Stimulated activated memory B cell treated with anti-CD40 and anti-IgM and Interleukin-4, amounts not matched to agents 10 μg/mL and 1 μg/mL and 100 μg/mL, for 72 hours (primary cell): ENCODE measurements around the gene RORC.
A peak's percentile ranks its signal among the peaks of the same experiment; 100 is the strongest.

Experiments
- ATAC-seq: fragments of 150-1000 bp; cut with Tn5 transposase; 2 replicates; pipeline ENCODE4 v1.10.0; 2021
- H3K27ac Mint-ChIP-seq: one replicate; pipeline ENCODE4 v1.8.0; 2022; ENCODE audit warnings: mild to moderate bottlenecking, mixed read lengths
- H3K27me3 Mint-ChIP-seq: one replicate; pipeline ENCODE4 v1.8.0; 2022; ENCODE audit warnings: mixed read lengths
- H3K36me3 Mint-ChIP-seq: one replicate; pipeline ENCODE4 v1.8.0; 2022; ENCODE audit warnings: mixed read lengths
- H3K4me1 Mint-ChIP-seq: one replicate; pipeline ENCODE4 v1.8.0; 2022; ENCODE audit warnings: mixed read lengths
- H3K4me3 Mint-ChIP-seq: one replicate; pipeline ENCODE4 v1.8.0; 2022; ENCODE audit warnings: mild to moderate bottlenecking, moderate library complexity, mixed read lengths
- H3K9me3 Mint-ChIP-seq: one replicate; pipeline ENCODE4 v1.8.0; 2022; ENCODE audit warnings: mixed read lengths

Gene RORC

DNA sequence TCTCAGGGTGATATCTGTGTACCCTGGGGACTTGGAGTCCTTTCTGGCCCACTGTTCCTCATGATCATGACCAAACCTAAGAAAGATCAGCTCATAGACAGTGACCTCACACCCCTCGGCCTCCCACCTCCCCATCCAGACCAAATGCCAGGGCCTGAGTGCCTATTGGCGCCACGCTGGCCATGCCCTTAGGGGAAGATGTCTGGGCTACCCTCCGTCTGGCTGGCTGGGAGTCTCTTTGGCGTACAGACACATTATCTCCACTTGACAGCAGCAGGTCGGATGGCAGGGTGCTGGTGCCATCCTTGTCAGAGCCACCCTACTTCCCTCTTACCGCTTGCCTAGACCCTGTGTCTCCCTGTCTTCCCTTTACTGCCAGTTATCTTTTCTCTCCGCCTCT lies 8.4 kb downstream of the RORC start:
- no peak overlapping the region for H3K27ac Mint-ChIP-seq
- ATAC-seq: no peak
- H3K4me3 Mint-ChIP-seq: no peak overlapping the region
- no peaks in the 10 kb centered on the region for H3K9me3 Mint-ChIP-seq
- no peaks in the 10 kb centered on the region for H3K36me3 Mint-ChIP-seq
- peaks cover 7% of the 10 kb centered on the region for H3K4me1 Mint-ChIP-seq
- peaks cover 14% of the 10 kb centered on the region for H3K27me3 Mint-ChIP-seq

DNA sequence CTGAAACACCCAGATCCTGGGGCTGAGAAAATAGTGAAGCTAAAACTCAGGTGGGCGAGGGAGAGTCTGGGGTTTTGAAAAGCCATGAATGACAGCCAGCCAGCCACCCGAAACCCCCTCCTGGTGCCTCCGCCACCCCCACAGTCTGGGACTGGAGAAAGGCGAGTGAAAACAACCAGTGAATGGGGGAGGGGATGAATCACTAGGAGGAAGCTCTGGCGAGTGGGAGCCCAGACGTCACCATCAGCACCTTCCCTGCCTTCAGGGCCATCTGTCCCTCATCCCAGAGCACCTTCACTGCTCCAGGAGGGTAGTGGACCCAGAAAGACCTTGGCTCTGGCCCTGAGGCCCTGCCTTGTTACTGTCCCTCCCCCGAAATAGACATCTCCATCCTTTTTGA lies 9.2 kb downstream of the RORC start:
- Mint-ChIP-seq H3K4me1 (peaks cover 7% of the 10 kb centered on the region), H3K27ac (no peak overlapping the region), H3K27me3 (peaks cover 17% of the 10 kb centered on the region), H3K36me3 (no peaks in the 10 kb centered on the region), H3K4me3 (no peak overlapping the region), H3K9me3 (no peaks in the 10 kb centered on the region)
- ATAC-seq: peak; percentile 38

DNA sequence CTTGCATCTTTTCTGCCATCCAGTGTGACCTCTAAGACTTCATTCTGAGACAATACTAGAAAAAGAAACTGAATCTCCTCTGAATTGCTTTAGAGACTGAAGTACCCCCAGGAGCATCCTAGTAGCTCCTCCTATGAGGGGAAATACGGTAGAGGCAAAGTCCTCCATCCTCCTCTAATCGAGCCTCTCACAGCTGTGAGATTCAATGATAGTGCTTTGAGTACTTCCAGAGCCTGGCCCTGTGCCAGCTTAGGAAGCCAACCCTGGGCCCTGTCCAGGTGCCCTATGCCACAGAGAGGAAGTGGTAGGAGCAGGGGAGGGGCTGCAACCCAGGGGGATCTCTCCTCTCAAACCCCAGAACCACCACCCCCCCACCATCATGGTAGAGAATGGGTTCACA lies 10.7 kb downstream of the RORC start:
- Mint-ChIP-seq H3K4me1 (peaks cover 7% of the 10 kb centered on the region), H3K27ac (no peak overlapping the region)
- no peak for ATAC-seq

DNA sequence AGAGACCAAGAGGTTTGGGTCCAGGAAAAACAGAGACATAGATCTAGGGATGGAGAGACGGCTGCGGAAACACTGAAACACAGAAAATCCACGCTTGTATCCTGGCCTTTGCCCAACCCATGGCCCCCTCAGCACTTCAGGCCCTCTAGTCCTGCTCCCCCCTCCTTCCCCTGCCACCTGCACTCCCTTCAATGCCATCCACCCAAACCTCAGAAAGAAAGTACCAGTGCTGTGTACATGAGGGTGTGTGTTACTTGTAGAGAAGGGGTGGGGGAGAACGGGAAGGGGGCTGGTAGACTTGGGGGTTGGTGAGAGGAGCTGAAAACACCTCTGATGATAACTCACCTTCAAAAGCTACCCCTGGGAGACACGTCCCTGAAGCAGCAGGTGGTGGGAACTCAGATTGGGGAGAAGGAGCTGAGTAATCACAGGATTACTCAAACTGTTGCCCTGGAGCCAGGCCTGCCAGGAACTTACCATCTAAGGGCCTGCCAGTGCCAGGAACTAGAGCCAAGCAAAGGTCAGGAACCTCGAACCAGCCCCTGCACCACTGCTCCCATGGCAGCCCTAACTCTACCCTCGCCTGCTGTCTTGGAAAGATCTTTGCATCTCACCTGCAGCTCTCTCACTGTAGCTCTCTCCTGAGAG lies 11.5 kb downstream of the RORC start:
- Mint-ChIP-seq H3K36me3 (no peaks in the 10 kb centered on the region), H3K27ac (no peak overlapping the region), H3K27me3 (peaks cover 40% of the 10 kb centered on the region), H3K4me3 (no peak overlapping the region), H3K9me3 (no peaks in the 10 kb centered on the region), H3K4me1 (peaks cover 7% of the 10 kb centered on the region)
- no peak for ATAC-seq

More for the DNA sequence above, 10.7 kb downstream of the RORC start:
- Mint-ChIP-seq H3K9me3 (no peaks in the 10 kb centered on the region), H3K4me3 (no peak overlapping the region), H3K27me3 (peaks cover 31% of the 10 kb centered on the region), H3K36me3 (no peaks in the 10 kb centered on the region)

DNA sequence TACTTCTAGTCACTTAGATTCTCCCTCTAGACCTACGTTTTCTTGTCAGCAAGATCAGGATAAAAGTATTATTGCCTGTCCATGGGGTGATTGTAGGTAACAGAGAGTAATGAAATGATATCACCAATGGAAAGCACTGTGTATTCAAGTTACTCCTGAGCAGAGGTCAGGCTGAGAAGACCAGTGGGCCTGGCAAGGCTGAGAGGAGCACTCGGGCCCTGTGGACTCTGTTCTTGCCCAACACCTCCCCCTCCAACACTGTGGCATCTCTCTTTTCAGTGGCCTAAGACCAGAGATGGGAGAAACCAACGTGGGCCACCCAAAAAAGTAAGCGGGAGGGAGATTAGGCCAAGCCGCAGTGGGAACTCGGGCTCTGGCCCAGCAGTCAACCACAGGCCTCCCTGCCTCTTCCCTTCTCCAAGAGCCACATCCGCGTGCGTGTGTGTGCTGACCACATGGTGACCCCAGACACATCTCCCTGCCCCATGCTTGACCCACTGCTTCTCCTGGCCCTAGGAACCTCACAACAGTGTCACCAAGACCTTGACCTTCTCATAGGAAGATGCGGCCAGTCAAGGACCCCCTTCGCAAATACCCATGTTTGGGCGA lies 12.3 kb downstream of the RORC start:
- peaks cover 7% of the 10 kb centered on the region for H3K4me1 Mint-ChIP-seq
- H3K9me3 Mint-ChIP-seq: no peaks in the 10 kb centered on the region
- no peak overlapping the region for H3K4me3 Mint-ChIP-seq
- no peak for ATAC-seq
- no peak overlapping the region for H3K27ac Mint-ChIP-seq
- H3K27me3 Mint-ChIP-seq: peaks cover 42% of the 10 kb centered on the region
- no peaks in the 10 kb centered on the region for H3K36me3 Mint-ChIP-seq

DNA sequence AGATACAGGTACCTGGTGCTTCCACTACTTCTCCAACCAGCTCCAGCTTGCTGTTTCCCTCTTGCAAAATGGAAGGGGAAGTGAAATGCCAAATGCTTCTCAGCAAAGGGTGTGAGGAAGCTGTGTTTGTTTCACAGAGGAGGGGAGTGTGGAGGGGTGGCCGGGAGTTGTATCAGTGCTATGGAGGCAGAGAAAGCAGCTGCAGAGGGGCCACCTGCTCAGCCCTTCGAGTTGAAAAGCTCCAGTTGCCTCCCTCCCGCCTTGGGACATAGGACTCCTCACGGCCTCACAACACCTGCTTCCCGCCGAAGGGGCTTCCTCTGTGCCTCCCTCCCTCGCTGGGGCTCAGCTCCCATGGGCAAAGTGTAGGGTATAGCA lies 14.3 kb downstream of the RORC start:
- no peaks in the 10 kb centered on the region for H3K36me3 Mint-ChIP-seq
- no peak for ATAC-seq
- no peak overlapping the region for H3K4me3 Mint-ChIP-seq
- H3K9me3 Mint-ChIP-seq: no peaks in the 10 kb centered on the region
- H3K27ac Mint-ChIP-seq: no peak overlapping the region
- peaks cover 33% of the 10 kb centered on the region for H3K27me3 Mint-ChIP-seq
- peaks cover 4% of the 10 kb centered on the region for H3K4me1 Mint-ChIP-seq

DNA sequence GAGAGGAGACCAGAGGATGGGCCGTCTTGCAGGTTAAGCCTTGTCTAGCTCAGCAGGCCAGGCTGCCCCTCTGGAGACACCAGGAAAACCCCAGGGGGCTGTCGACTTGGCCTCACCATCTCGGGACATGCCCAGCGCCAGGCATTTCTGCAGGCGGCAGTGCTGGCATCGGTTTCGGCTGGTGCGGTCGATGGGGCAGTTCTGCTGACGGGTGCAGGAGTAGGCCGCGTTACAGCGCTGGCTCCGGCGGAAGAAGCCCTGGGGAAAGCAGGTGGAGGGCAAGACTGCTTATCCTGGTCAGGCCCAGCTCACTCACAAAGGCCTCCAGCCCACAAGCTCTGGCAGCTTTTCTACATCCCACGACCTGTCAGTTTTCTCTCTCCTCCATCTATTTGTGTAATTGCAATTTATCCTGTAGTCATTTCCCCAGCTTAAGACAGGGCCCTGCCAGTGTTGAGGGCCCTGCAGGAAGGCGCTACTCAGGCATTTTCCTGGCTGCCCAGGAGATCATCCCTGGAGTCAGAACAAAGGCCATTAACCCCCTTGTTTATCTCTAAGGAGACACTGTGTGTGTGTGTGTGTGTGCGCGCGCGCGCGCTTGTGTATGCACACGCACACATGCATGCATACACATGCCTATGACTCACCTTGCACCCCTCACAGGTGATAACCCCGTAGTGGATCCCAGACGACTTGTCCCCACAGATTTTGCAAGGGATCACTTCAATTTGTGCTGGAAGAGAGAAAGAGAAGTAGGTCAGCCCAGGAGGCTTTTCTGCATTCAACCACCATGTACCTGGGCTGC lies 14.9 kb downstream of the RORC start:
- no peaks in the 10 kb centered on the region for H3K36me3 Mint-ChIP-seq
- no peaks in the 10 kb centered on the region for H3K4me1 Mint-ChIP-seq
- no peak for ATAC-seq
- H3K27ac Mint-ChIP-seq: no peak overlapping the region
- H3K4me3 Mint-ChIP-seq: no peak overlapping the region
- H3K27me3 Mint-ChIP-seq: peaks cover 33% of the 10 kb centered on the region
- H3K9me3 Mint-ChIP-seq: no peaks in the 10 kb centered on the region

DNA sequence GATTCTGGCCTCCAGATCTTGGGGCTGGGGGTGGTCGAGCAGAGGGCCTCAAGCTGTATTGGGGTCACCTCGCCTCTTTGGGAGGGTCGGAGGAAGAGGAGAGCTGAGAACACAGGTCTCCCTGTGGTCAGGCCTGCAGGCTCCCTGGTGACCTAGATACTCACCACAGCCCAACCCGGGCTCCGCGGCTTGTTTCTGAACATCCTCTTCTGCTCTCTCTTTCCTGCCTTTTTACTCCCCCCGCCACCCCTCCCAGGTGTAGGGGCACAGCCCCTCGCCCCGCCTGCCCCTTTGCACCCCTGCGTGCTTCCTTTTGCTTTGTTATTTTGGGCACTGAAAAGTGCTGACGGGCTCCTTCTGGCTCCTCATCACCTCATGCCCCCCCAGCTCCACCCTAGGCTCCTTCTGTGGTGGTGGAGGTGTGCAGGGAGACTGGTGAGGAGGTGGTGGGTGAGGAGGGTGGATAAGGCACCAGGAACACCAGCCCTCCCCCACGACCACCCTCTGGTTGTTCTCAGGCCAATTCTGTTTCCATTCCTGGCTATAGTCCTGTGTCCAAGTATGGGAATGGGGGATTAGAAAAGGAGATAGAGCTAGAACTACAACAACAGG lies 15.8 kb downstream of the RORC start:
- H3K36me3 Mint-ChIP-seq: no peaks in the 10 kb centered on the region
- H3K4me3 Mint-ChIP-seq: no peak overlapping the region
- H3K4me1 Mint-ChIP-seq: no peaks in the 10 kb centered on the region
- H3K9me3 Mint-ChIP-seq: no peaks in the 10 kb centered on the region
- H3K27ac Mint-ChIP-seq: no peak overlapping the region
- peaks cover 33% of the 10 kb centered on the region for H3K27me3 Mint-ChIP-seq
- no peak for ATAC-seq

DNA sequence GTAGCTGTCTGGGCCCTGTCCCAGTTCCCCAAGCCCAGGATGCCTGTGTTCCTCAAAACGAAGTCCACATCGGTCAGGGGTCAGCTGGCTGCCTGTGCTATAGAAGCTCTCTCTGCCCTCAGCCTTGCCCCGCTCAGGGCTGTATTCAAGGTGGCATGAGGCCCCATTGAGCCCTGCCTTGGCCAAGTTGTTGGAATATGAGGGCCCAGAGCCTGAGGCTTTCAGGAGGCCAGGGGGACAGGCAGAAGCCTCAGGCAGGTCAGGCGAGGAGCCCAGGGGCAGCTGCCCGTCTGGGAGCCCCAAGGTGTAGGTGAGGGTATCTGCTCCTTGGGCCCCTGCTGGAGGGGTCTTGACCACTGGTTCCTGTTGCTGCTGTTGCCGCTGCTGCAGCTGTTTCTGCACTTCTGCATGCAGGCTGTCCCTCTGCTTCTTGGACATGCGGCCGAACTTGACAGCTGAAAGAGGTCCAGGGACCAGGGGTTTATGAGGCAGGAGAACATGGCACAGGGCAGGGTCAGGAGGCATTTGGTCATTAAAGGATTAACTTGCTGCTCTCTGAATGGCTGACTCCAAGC lies 16.5 kb downstream of the RORC start:
- H3K4me3 Mint-ChIP-seq: no peak overlapping the region

DNA sequence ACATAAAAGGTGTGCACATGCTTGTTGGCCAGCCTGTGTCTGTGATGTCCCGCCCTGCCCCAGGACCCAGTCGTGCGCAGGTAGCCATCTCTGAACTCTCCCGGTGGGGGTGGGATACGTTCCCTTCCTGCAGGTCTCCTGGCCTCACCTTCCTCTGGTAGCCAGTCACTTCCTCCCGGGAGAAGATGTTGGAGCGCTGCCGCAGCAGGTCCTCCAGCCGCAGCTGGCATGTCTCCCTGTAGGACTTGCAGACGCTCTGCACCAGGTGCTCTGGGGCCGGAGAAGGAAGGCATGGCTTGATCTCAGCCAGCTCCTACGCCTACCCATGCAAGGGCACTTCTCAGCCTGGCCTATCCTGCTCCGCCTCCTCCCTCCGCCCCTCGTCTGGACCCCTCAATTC lies 17.2 kb downstream of the RORC start:
- Mint-ChIP-seq H3K27ac (no peak overlapping the region), H3K27me3 (peaks cover 33% of the 10 kb centered on the region), H3K9me3 (no peaks in the 10 kb centered on the region), H3K4me3 (no peak overlapping the region), H3K4me1 (no peaks in the 10 kb centered on the region), H3K36me3 (no peaks in the 10 kb centered on the region)
- no peak for ATAC-seq

More for the DNA sequence above, 16.5 kb downstream of the RORC start:
- Mint-ChIP-seq H3K4me1 (no peaks in the 10 kb centered on the region), H3K27me3 (peaks cover 33% of the 10 kb centered on the region), H3K9me3 (no peaks in the 10 kb centered on the region), H3K27ac (no peak overlapping the region), H3K36me3 (no peaks in the 10 kb centered on the region)
- ATAC-seq: no peak

DNA sequence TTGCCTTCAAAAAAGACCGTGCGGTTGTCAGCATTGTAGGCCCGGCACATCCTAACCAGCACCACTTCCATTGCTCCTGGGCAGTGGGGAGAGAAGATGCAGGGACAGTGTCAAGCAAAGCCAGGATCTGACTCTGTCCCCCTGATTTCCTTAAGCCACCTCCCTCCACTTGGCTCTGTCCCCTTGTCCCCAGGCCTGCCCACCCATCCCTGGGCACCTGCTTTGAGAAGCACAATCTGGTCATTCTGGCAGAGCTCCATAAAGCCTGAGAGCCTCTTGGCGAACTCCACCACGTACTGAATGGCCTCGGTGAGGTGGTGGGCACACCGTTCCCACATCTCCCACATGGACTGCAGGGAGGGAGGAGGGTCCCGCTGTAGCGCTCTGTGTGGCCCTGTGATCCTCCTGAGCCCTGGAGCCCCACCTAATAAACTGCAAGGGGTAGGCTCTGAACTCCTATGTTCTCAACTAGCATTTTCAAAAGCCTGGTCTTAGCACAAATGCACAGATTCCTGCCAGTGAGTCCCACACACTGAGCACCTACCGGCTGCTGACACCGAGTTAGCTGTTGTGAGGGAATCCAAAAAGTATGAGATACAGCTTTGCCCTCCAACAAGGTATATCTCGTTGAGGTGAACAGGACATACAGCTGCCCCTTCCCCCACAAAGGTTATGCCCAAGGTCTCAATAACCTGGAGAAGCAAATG lies 18.2 kb downstream of the RORC start:
- Mint-ChIP-seq H3K4me1 (no peaks in the 10 kb centered on the region), H3K36me3 (no peaks in the 10 kb centered on the region), H3K27ac (no peak overlapping the region), H3K27me3 (peaks cover 33% of the 10 kb centered on the region), H3K9me3 (no peaks in the 10 kb centered on the region), H3K4me3 (no peak overlapping the region)
- no peak for ATAC-seq

DNA sequence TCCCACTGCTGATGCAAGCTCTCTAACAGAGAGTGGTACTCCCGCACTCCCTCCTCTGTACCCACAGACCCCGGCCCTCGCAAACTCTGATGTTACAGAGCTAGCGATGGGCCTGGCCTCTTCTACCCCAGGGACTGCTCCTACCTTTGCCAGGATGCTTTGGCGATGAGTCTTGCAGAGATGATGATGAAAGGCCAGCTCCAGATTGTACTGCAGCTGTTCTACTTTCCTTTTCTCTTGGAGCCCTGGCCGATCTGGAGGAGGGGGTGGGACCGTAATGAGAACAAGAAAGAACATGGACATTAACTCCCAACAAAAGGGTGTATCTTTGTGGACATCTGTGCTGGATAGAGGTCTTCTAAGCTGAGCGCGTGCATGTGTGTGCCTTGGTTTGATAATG lies 20.4 kb downstream of the RORC start:
- ATAC-seq: no peak
- Mint-ChIP-seq H3K9me3 (no peaks in the 10 kb centered on the region), H3K4me1 (peaks cover 7% of the 10 kb centered on the region), H3K4me3 (no peak overlapping the region), H3K27me3 (peaks cover 19% of the 10 kb centered on the region), H3K27ac (no peak overlapping the region), H3K36me3 (no peaks in the 10 kb centered on the region)

DNA sequence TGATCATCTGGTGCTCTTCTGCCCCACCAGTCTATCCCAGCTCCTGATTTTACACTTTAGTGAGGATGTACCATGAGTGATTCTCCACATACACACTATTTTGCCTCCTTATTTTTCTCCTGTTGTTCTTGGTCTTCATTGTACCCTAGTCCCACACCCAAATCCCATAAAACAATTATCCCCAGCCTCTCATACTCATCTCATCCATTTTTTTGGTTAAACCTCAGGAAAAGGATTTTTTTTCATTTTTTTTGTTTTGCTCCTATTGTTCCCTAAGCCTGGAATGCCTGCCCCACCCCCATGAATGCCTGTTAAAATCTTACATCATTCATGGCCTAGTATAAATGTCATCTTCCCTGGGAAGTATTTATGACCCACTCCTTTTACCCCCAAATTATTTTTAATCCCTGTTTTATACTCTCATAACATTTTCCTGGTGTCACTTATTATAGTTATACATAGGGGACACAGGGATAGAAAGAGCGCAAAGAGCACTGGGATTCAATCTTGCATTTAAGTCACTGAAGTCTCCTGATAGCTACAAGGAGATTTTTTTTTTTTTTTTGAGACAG lies 21.5 kb downstream of the RORC start:
- Mint-ChIP-seq H3K27ac (no peak overlapping the region), H3K27me3 (peaks cover 8% of the 10 kb centered on the region)

DNA sequence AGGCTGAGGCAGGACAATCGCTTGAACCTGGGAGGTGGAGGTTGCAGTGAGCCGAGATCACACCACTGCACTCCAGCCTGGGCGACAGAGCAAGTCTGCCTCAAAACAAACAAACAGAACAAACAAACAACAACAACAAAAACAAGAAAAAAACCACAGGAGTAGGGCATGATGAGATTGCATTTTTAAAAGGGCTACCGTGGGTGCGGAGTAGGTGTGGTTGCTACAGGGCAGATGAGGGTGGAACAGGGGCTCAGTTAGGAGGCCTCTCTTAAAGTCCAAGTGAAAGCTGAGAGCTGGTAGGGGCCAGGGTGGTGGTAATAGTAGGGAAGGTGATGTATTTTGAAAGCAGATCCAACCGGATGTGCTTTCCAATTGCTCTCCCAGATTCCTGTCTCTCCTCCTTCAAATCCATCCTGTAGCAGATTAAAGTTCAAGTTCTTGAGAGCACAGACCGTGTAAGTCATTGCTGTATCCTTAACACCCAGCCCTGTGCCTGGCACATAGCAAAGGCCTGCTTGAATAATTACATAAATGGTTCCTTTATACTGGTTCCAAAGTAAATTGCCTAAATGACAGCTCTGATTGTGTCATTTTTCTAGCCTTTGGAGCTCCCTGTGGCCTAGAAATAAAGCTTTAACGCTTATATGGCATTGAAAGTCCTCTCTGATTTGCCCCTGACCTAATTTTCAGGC lies 22.2 kb downstream of the RORC start:
- H3K36me3 Mint-ChIP-seq: no peaks in the 10 kb centered on the region
- H3K9me3 Mint-ChIP-seq: no peaks in the 10 kb centered on the region
- no peak overlapping the region for H3K4me3 Mint-ChIP-seq
- H3K4me1 Mint-ChIP-seq: peaks cover 12% of the 10 kb centered on the region
- peaks cover 1% of the 10 kb centered on the region for H3K27me3 Mint-ChIP-seq
- no peak overlapping the region for H3K27ac Mint-ChIP-seq
- no peak for ATAC-seq

More for the DNA sequence above, 21.5 kb downstream of the RORC start:
- Mint-ChIP-seq H3K36me3 (no peaks in the 10 kb centered on the region), H3K9me3 (no peaks in the 10 kb centered on the region), H3K4me3 (no peak overlapping the region), H3K4me1 (peaks cover 7% of the 10 kb centered on the region)
- no peak for ATAC-seq
